Liver (tissue), 9 donors: ENCODE measurements around the gene PHLDA2. TPM values are rescaled to one million over a fixed set of nuclear protein-coding genes. Genes with fewer than 3 reads are reported as not detected.
A peak's percentile ranks its signal among the peaks of the same experiment; 100 is the strongest.

Experiments
- DNase-seq: peaks from one replicate; pipeline ENCODE4 v3.0.0-alpha.2; 2017; ENCODE audit warnings: low spot score
- H3K27ac ChIP-seq, 2 donors: one replicate each; pipeline ENCODE4 v1.7.0; 2013; ENCODE audit warnings: inconsistent platforms in 2 of 2, low read length in 2 of 2, control low read depth in 1 of 2, low read depth in 1 of 2, mild to moderate bottlenecking in 1 of 2
- H3K27me3 ChIP-seq, 4 donors: one replicate each; pipeline versions ENCODE4 v1.6.1 to v1.7.0; 2013; ENCODE audit warnings: low read length in 3 of 4, inconsistent platforms in 1 of 4, mild to moderate bottlenecking in 1 of 4, moderate library complexity in 1 of 4; ENCODE audit not compliant: control insufficient read depth in 4 of 4, insufficient read depth in 4 of 4
- H3K36me3 ChIP-seq, 4 donors: one replicate each; pipeline versions ENCODE4 v1.6.1 to v1.7.0; 2013; ENCODE audit warnings: low read length in 3 of 4, mild to moderate bottlenecking in 3 of 4, low read depth in 1 of 4, moderate library complexity in 1 of 4; ENCODE audit not compliant: control insufficient read depth in 4 of 4, insufficient read depth in 3 of 4
- H3K4me1 ChIP-seq, 4 donors: one replicate each; pipeline versions ENCODE4 v1.6.1 to v1.7.0; 2013; ENCODE audit warnings: low read length in 3 of 4, mild to moderate bottlenecking in 3 of 4, moderate library complexity in 1 of 4; ENCODE audit not compliant: control insufficient read depth in 4 of 4, insufficient read depth in 4 of 4
- H3K4me3 ChIP-seq, 3 donors: one replicate each; pipeline versions ENCODE4 v1.6.1 to v1.7.0; 2013; ENCODE audit warnings: low read length in 3 of 3, control low read depth in 1 of 3, low read depth in 1 of 3, mild to moderate bottlenecking in 1 of 3
- H3K9ac ChIP-seq, 2 donors: one replicate each; pipeline ENCODE4 v1.7.0; 2013; ENCODE audit warnings: low read length in 2 of 2, mild to moderate bottlenecking in 2 of 2, moderate library complexity in 2 of 2, control low read depth in 1 of 2, low read depth in 1 of 2
- H3K9me3 ChIP-seq, 4 donors: one replicate each; pipeline versions ENCODE4 v1.6.1 to v1.7.0; 2013; ENCODE audit warnings: low read length in 3 of 4; ENCODE audit not compliant: control insufficient read depth in 4 of 4
- ATF3 ChIP-seq: IDR thresholded peaks from 2 replicates; pipeline ENCODE4 v1.6.1; 2016; ENCODE audit warnings: antibody characterized with exemption
- CTCF ChIP-seq: fragments of 150-350 bp; IDR thresholded peaks from 2 replicates; pipeline ENCODE4 v1.5.1; 2017; ENCODE audit warnings: improper control_type of control experiment, low read depth, low read length; ENCODE audit not compliant: missing input control
- EGR1 ChIP-seq, 2 donors: IDR thresholded peaks; 2 replicates each; pipeline ENCODE4 v1.6.1; 2016 to 2018; ENCODE audit warnings: antibody characterized with exemption in 2 of 2, low read depth in 2 of 2
- FOXA1 ChIP-seq: IDR thresholded peaks from 2 replicates; pipeline ENCODE4 v1.6.1; 2016; ENCODE audit warnings: antibody characterized with exemption
- FOXA2 ChIP-seq: IDR thresholded peaks from 2 replicates; pipeline ENCODE4 v1.6.1; 2016; ENCODE audit warnings: antibody characterized with exemption
- GABPA ChIP-seq, 2 donors: IDR thresholded peaks in 1 of 2; conservative IDR thresholded peaks in 1 of 2; 2 replicates each; pipeline ENCODE4 v1.6.1; 2016; ENCODE audit warnings: antibody characterized with exemption in 2 of 2, mild to moderate bottlenecking in 1 of 2, moderate library complexity in 1 of 2
- HNF4A ChIP-seq, 2 donors: conservative IDR thresholded peaks; 2 replicates each; pipeline ENCODE4 v1.6.1; 2016; ENCODE audit warnings: antibody characterized with exemption in 2 of 2, mild to moderate bottlenecking in 2 of 2
- HNF4G ChIP-seq: IDR thresholded peaks from 2 replicates; pipeline ENCODE4 v1.6.1; 2016; ENCODE audit warnings: antibody characterized with exemption
- JUND ChIP-seq, 2 donors: IDR thresholded peaks; 2 replicates each; pipeline ENCODE4 v1.6.1; 2016; ENCODE audit warnings: antibody characterized with exemption in 2 of 2
- MAX ChIP-seq: IDR thresholded peaks from 2 replicates; pipeline ENCODE4 v1.6.1; 2016; ENCODE audit warnings: antibody characterized with exemption
- NR2F2 ChIP-seq: IDR thresholded peaks from 2 replicates; pipeline ENCODE4 v1.6.1; 2016; ENCODE audit warnings: antibody characterized with exemption
- RAD21 ChIP-seq, 2 donors: IDR thresholded peaks; 2 replicates each; pipeline ENCODE4 v1.6.1; 2016; ENCODE audit warnings: antibody characterized with exemption in 2 of 2, mild to moderate bottlenecking in 2 of 2
- REST ChIP-seq: IDR thresholded peaks from 2 replicates; pipeline ENCODE4 v1.6.1; 2016; ENCODE audit warnings: antibody characterized with exemption, mild to moderate bottlenecking
- RXRA ChIP-seq, 2 donors: IDR thresholded peaks; 2 replicates each; pipeline ENCODE4 v1.6.1; 2017 to 2018; ENCODE audit warnings: antibody characterized with exemption in 2 of 2, mild to moderate bottlenecking in 1 of 2
- TAF1 ChIP-seq: conservative IDR thresholded peaks from 2 replicates; pipeline ENCODE4 v1.6.1; 2016; ENCODE audit warnings: antibody characterized with exemption, mild to moderate bottlenecking
- YY1 ChIP-seq: IDR thresholded peaks from 2 replicates; pipeline ENCODE4 v1.6.1; 2016; ENCODE audit warnings: antibody characterized with exemption, mild to moderate bottlenecking
- ZBTB33 ChIP-seq: IDR thresholded peaks from 2 replicates; pipeline ENCODE4 v1.6.1; 2016; ENCODE audit warnings: antibody characterized with exemption
- WGBS: extraction: QIAGEN DNeasy Blood & Tissue Kit; methylation state at CpG from one replicate; pipeline ENCODE4 v1.1.7; 2013; 5-methylcytosine and 5-hydroxymethylcytosine counted together
- polyA plus RNA-seq, 2 donors: library from polyadenylated mRNA; stranded (reverse) in 1 of 2; unstranded in 1 of 2; fragments of 200-250 nt in 1 of 2; fragments of >200 nt in 1 of 2; fragmentation: Nextera tagmentation in 1 of 2; extraction: Ambion mirVana in 1 of 2; gene quantifications; one replicate each; pipeline versions ENCODE4 v1.2.1 to v1.2.3, GENCODE V29; 2013 to 2015
- total RNA-seq, 2 donors: library from RNA; depleted of rRNA; stranded (reverse); fragments of >200 nt; gene quantifications; one replicate each; pipeline ENCODE4 v1.2.3, GENCODE V29; 2014
- donor health status: healthy.
- donor health status: healthy.
- donor health status: healthy.
- donor health status: healthy.
- donor health status: healthy.

Gene PHLDA2
- total and polyA plus RNA-seq, 4 donors: 0.23 to 1.4 (median 0.99) TPM; not detected in 1

GRCh38 chr11:2886191-2886894 lies 42.9 kb downstream of the PHLDA2 start:
- Histone ChIP-seq H3K9ac (no peak overlapping the region), H3K27ac (no peak overlapping the region), H3K36me3 (no peaks in the 10 kb centered on the region), H3K4me1 (peaks cover 3 to 16% (median 12%) of the 10 kb centered on the region in 4 donors), H3K27me3 (no peaks in the 10 kb centered on the region), H3K4me3 (peak overlapping the region in 1 of 3 donors; percentile 52), H3K9me3 (no peaks in the 10 kb centered on the region)
- no peak for TF ChIP-seq FOXA1
- TF ChIP-seq GABPA (IDR thresholded peaks at IDR 0.05 in 1 of 2, conservative IDR thresholded peaks at IDR 0.05 in 1 of 2): no peak
- TF ChIP-seq REST: no peak
- no peak for TF ChIP-seq HNF4G
- TF ChIP-seq CTCF: no peak
- TF ChIP-seq YY1: no peak
- TF ChIP-seq ATF3: no peak
- TF ChIP-seq NR2F2: no peak
- TF ChIP-seq JUND (IDR thresholded peaks at IDR 0.05): no peak
- no peak for TF ChIP-seq RXRA (IDR thresholded peaks at IDR 0.05)
- no peak for TF ChIP-seq EGR1 (IDR thresholded peaks at IDR 0.05; ENCODE audit: low read depth in 2 of 2)
- no peak for TF ChIP-seq MAX
- TF ChIP-seq FOXA2: no peak
- TF ChIP-seq TAF1: no peak
- TF ChIP-seq HNF4A (conservative IDR thresholded peaks at IDR 0.05): no peak
- 23% methylated on average over 49 of the region's 49 CpGs for WGBS
- peak; percentile 55 for DNase-seq

- H3K9me3 ChIP-seq: no peaks in the 10 kb centered on the region
- TF ChIP-seq MAX (no peak), HNF4G (no peak), JUND (IDR thresholded peaks at IDR 0.05) (no peak), ATF3 (no peak), ZBTB33 (no peak), FOXA1 (no peak), RAD21 (IDR thresholded peaks at IDR 0.05) (no peak), EGR1 (IDR thresholded peaks at IDR 0.05; ENCODE audit: low read depth in 2 of 2) (no peak)
- no peaks in the 10 kb centered on the region for H3K36me3 ChIP-seq
- peak within 1 kb of the TSS in 1 of 2 donors; percentile 13 for H3K9ac ChIP-seq
- no peaks in the 10 kb centered on the region for H3K27me3 ChIP-seq
- H3K27ac ChIP-seq: peak within 1 kb of the TSS; percentile 57 to 63
- peak; percentile 85 for DNase-seq
- H3K4me1 ChIP-seq: peaks cover 0 to 11% (median 8%) of the 10 kb centered on the region in 4 donors
- H3K4me3 ChIP-seq: peak within 1 kb of the TSS; percentile 65 to 75 (median 66)
- under 1% methylated on average over 61 of the region's 61 CpGs for WGBS
These were observed 43.5 kb downstream of the PHLDA2 start, which contains the start of gene CDKN1C for GRCh38 chr11:2885678-2886081. Gene CDKN1C (minus strand): TSS chr11:2885775. CDS start chr11:2885456, 319 bp downstream.
